ENCODE measurements around the gene TRMT112.

The TRMT112 gene

DNA sequence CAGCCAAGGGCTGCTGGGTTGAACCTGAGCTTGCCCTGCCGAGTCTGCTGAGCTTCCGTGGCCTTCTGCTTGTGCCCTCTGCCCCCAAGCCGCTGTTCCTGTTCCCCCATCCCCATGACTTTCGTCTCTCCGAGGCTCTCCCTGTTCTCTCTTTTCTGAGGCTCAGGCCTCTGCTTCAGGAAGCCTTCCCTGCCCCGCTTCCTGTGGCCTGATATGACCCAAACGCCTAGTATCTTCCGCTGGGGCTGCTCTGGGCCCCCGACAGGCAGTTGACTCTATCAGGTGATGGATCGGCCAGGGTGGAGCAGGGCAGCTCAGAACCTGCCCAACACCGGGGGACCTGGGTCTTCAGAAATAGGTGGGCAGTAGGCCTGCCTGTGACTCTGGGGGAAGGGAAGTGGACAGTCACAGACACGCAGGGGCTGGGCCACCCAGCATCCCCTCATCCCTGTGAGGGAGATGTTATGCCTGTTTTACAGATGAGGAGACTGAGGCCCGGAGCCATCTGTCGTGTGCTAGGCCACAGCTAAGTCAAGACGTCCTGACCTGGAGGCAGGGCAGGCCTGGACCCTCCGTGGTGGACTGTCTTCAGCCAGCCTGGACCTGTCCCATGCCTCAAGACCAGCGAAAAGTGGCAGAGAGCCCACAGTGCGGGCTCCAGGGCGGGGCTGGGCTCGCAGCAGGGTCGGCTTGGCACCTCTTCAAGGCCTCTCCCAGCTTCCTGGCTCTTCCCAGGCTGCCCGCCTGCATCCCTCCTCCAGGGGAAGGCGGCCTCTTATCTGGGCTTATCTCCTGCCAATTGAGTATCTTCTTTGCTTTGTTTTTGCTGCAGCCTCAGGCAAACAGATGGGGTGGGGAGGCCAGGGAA is 49.1 kb downstream of the TRMT112 start:
- no peak for DNase-seq

DNA sequence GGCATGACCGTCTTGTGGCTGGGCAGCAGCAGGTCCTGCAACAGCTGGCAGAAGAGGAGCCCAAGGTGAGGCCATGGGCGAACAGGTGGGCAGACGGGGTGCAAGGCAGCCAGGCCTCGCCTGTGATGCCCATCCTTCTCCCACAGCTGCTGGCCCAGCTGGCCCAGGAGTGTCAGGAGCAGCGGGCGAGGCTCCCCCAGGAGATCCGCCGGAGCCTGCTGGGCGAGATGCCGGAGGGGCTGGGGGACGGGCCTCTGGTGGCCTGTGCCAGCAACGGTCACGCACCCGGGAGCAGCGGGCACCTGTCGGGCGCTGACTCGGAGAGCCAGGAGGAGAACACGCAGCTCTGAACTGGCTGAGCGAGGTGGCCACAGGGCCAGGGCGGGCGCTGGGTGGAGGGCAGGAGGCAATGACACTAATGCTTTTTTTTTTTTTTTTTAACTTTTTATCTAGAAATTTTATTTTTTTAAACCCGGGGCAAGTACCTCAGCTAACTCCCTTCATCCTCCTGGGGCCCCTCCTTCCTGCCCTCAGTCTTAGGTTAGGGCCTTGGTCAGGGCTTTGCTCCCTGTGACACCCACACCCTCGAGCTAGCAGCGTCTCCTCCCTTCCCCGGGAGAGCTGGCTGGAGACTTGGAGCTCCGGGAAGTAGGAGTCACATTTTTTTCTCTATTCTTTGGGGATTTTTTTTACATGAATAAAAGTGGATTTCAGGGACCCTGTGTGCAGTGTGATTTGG is 50.0 kb downstream of the TRMT112 start:
- DNase-seq: no peak
